CD14-positive monocyte (primary cell): ENCODE data around the gene ZNF710. TPM values are rescaled to one million over a fixed set of nuclear protein-coding genes. Genes with fewer than 3 reads are reported as not detected.

ENCODE experiments used
- DNase-seq, 3 donors: peaks; one replicate each; pipeline ENCODE4 v3.0.0-alpha.2; 2011 to 2022
- H2AFZ ChIP-seq: 2 replicates; pipeline ENCODE4 v1.6.0; 2012; ENCODE audit warnings: mild to moderate bottlenecking, low read depth, low read length, inconsistent platforms; ENCODE audit not compliant: insufficient read depth, poor library complexity, severe bottlenecking
- H3K27ac ChIP-seq, 2 donors: 1 replicate in 1 of 2; 2 replicates in 1 of 2; pipeline ENCODE4 v1.5.1; 2012 to 2013; ENCODE audit warnings: low read length in 2 of 2, control low read depth in 1 of 2, inconsistent platforms in 1 of 2, low read depth in 1 of 2, mild to moderate bottlenecking in 1 of 2
- H3K27me3 ChIP-seq, 2 donors: one replicate each; pipeline versions ENCODE4 v1.6.0 to v1.6.1; 2011 to 2013; ENCODE audit warnings: low read length in 2 of 2; ENCODE audit not compliant: control insufficient read depth in 2 of 2, insufficient read depth in 2 of 2
- H3K36me3 ChIP-seq, 2 donors: replicated peaks in 1 of 2; 1 replicate in 1 of 2; 2 replicates in 1 of 2; pipeline versions ENCODE4 v1.5.1 to v1.6.1; 2012 to 2013; ENCODE audit warnings: low read length in 2 of 2, control low read depth in 1 of 2, inconsistent platforms in 1 of 2, mild to moderate bottlenecking in 1 of 2; ENCODE audit not compliant: insufficient read depth in 2 of 2, control insufficient read depth in 1 of 2
- H3K4me1 ChIP-seq, 2 donors: 1 replicate in 1 of 2; 2 replicates in 1 of 2; pipeline versions ENCODE4 v1.5.1 to v1.6.1; 2012 to 2013; ENCODE audit warnings: low read length in 2 of 2, control low read depth in 1 of 2, inconsistent platforms in 1 of 2, mild to moderate bottlenecking in 1 of 2, moderate library complexity in 1 of 2; ENCODE audit not compliant: insufficient read depth in 2 of 2, control insufficient read depth in 1 of 2
- H3K4me2 ChIP-seq: replicated peaks from 2 replicates; pipeline ENCODE3; 2012; ENCODE audit warnings: low read length, moderate library complexity, mild to moderate bottlenecking; ENCODE audit not compliant: poor library complexity, severe bottlenecking; ENCODE audit errors: extremely low read depth
- H3K4me3 ChIP-seq, 3 experiments: fragments of 200-600 bp in 1 of 3; sonication (generic) in 1 of 3; replicated peaks in 1 of 3; 1 replicate in 2 of 3; 2 replicates in 1 of 3; pipeline ENCODE4 v1.5.1; 2011 to 2013; ENCODE audit warnings: low read length in 3 of 3, mild to moderate bottlenecking in 3 of 3, control low read depth in 2 of 3, low read depth in 2 of 3, inconsistent platforms in 1 of 3, moderate library complexity in 1 of 3
- H3K79me2 ChIP-seq: 2 replicates; pipeline ENCODE4 v1.6.0; 2012; ENCODE audit warnings: mild to moderate bottlenecking, control low read depth, inconsistent platforms, low read length, moderate library complexity; ENCODE audit not compliant: insufficient read depth
- H3K9ac ChIP-seq: 2 replicates; pipeline ENCODE4 v1.6.0; 2017; ENCODE audit warnings: low read length, mild to moderate bottlenecking; ENCODE audit not compliant: insufficient read depth, poor library complexity, severe bottlenecking
- H3K9me3 ChIP-seq, 2 donors: replicated peaks in 1 of 2; 1 replicate in 1 of 2; 2 replicates in 1 of 2; pipeline versions ENCODE4 v1.5.1 to v1.6.1; 2012 to 2013; ENCODE audit warnings: low read length in 2 of 2, control low read depth in 1 of 2; ENCODE audit not compliant: control insufficient read depth in 1 of 2, insufficient read depth in 1 of 2
- H4K20me1 ChIP-seq: 2 replicates; pipeline ENCODE4 v1.6.0; 2012; ENCODE audit warnings: mild to moderate bottlenecking, low read length, control low read depth, moderate library complexity; ENCODE audit not compliant: insufficient read depth
- H3K27ac Mint-ChIP-seq, 7 donors: one replicate each; pipeline ENCODE4 v1.8.0; 2020; ENCODE audit warnings: mild to moderate bottlenecking in 7 of 7, mixed read lengths in 7 of 7, moderate library complexity in 6 of 7, inconsistent platforms in 2 of 7
- H3K27me3 Mint-ChIP-seq, 3 donors: one replicate each; pipeline ENCODE4 v1.8.0; 2021 to 2022; ENCODE audit warnings: low read depth in 3 of 3, mild to moderate bottlenecking in 3 of 3, mixed read lengths in 3 of 3, moderate library complexity in 3 of 3, inconsistent platforms in 1 of 3
- H3K36me3 Mint-ChIP-seq, 2 donors: one replicate each; pipeline ENCODE4 v1.8.0; 2020; ENCODE audit warnings: mixed read lengths in 2 of 2, inconsistent platforms in 1 of 2, mild to moderate bottlenecking in 1 of 2
- H3K4me1 Mint-ChIP-seq: one replicate; pipeline ENCODE4 v1.8.0; 2020; ENCODE audit warnings: mild to moderate bottlenecking, mixed read lengths
- H3K4me3 Mint-ChIP-seq, 2 donors: one replicate each; pipeline ENCODE4 v1.8.0; 2020; ENCODE audit warnings: mild to moderate bottlenecking in 2 of 2, mixed read lengths in 2 of 2, moderate library complexity in 1 of 2
- H3K9me3 Mint-ChIP-seq, 7 donors: one replicate each; pipeline ENCODE4 v1.8.0; 2020 to 2022; ENCODE audit warnings: mixed read lengths in 7 of 7, mild to moderate bottlenecking in 6 of 7, moderate library complexity in 6 of 7, inconsistent platforms in 2 of 7
- WGBS: methylation state at CpG from one replicate; pipeline ENCODE4 v1.1.5; 2013; ENCODE audit warnings: missing lambda C conversion rate; ENCODE audit not compliant: insufficient coverage; 5-methylcytosine and 5-hydroxymethylcytosine counted together
- intact Hi-C, 2 donors: fragments of 100-400 bp; cut with micrococcal nuclease; formaldehyde crosslinking; loops; one replicate each; pipeline versions ENCODE4 v1.15.0 to v1.15.1; 2023
- polyA plus RNA-seq, 3 donors: library from polyadenylated mRNA; depleted of rRNA in 1 of 3; unstranded in 2 of 3; stranded (reverse) in 1 of 3; fragments of 300-500 nt in 2 of 3; fragments of >200 nt in 1 of 3; fragmentation: Illumina TruSeq in 2 of 3; gene quantifications; 1 replicate in 2 of 3; 2 replicates in 1 of 3; pipeline ENCODE4 v1.2.3, GENCODE V29; 2012 to 2021
- TF ChIP-seq, protein P1 (sequence below): fragments of 200-600 bp; IDR thresholded peaks from one replicate; pipeline ENCODE4 v1.8.0; 2022; ENCODE audit warnings: antibody characterized with exemption, mild to moderate bottlenecking

The ZNF710 gene
- polyA plus RNA-seq, 3 donors, result 3.4 to 45.6 (median 4.8) TPM

DNA sequence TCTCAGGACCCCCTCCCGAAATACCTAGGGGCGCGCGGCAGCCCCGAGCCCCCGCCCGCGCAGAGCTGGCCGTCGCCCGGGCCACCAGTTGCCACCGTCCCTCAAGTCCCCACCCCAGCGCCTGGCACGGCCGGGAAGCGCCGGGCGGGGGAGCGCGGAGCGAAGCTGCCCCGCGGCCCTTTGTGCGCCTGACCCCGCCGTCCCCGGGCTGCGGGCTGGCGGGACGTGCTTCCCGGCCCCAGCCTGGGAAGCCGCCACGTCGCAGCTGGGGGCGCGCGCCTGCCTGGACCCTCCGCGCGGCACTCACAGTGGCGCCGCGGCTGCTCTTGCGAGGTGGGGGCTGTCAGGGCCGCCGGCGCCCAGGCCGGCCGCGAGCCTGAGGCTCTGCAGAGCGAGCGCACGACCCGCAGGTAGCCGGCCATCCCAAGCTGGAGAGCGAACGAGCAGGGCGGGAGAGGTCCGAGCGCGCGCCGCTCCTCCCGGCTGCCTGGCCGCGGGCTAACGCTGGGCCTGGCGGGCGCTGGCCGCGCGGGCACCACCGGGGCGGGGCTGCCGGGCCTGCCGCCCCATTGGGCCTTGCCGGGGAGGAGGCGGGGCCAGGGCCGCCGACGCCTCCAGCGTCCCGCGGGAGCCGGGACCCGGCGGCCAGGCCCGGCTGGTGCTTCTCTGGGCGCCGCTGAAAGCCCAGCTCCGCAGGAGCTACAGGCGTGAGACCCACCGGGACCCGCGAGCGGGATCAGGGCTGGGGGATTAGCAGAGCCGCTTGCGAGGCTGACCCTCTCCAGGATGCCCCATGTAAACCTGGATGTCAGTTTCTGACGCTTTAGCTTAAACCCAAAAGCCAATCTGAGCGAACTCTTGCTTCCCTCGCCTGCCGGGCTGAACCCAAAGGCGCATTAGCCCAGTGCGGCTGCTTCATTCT, 101.1 kb downstream of the ZNF710 start, which contains the start of gene IDH2:
Gene IDH2 (minus strand): TSS at position 500 of the 922 bp plus-strand sequence. CDS start 78 bp downstream, at position 422.
- peaks cover 0 to 2% of the 10 kb centered on the region in 2 donors for H3K27me3 ChIP-seq
- H3K4me3 Mint-ChIP-seq, result peak within 1 kb of the TSS; percentile 80 to 92
- H3K27ac ChIP-seq, result peak within 1 kb of the TSS; percentile 42 to 82
- H3K9me3 ChIP-seq, result no peaks in the 10 kb centered on the region
- H3K4me2 ChIP-seq, result peak within 1 kb of the TSS; percentile 96
- WGBS, result under 1% methylated on average over 100 of the region's 104 CpGs
- peaks cover 51% of the 10 kb centered on the region for H3K4me1 Mint-ChIP-seq
- peaks cover 15 to 22% (median 19%) of the 10 kb centered on the region in 3 donors for H3K27me3 Mint-ChIP-seq
- H3K27ac Mint-ChIP-seq, result peak within 1 kb of the TSS; percentile 70 to 87 (median 80)
- peaks cover 0 to 2% (median 0%) of the 10 kb centered on the region in 7 donors for H3K9me3 Mint-ChIP-seq
- H3K4me3 ChIP-seq, result peak within 1 kb of the TSS; percentile 62 to 88 (median 70)
- H3K9ac ChIP-seq, result peak within 1 kb of the TSS; percentile 81
- peaks cover 38 to 55% of the 10 kb centered on the region in 2 donors for H3K4me1 ChIP-seq
- peaks cover 3 to 4% of the 10 kb centered on the region in 2 donors for H3K36me3 Mint-ChIP-seq
- TF ChIP-seq, protein P1, sequence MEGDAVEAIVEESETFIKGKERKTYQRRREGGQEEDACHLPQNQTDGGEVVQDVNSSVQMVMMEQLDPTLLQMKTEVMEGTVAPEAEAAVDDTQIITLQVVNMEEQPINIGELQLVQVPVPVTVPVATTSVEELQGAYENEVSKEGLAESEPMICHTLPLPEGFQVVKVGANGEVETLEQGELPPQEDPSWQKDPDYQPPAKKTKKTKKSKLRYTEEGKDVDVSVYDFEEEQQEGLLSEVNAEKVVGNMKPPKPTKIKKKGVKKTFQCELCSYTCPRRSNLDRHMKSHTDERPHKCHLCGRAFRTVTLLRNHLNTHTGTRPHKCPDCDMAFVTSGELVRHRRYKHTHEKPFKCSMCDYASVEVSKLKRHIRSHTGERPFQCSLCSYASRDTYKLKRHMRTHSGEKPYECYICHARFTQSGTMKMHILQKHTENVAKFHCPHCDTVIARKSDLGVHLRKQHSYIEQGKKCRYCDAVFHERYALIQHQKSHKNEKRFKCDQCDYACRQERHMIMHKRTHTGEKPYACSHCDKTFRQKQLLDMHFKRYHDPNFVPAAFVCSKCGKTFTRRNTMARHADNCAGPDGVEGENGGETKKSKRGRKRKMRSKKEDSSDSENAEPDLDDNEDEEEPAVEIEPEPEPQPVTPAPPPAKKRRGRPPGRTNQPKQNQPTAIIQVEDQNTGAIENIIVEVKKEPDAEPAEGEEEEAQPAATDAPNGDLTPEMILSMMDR, result no peak
- H4K20me1 ChIP-seq, result peaks cover 32% of the 10 kb centered on the region
- H3K36me3 ChIP-seq, result no peaks in the 10 kb centered on the region
- H3K79me2 ChIP-seq, result peaks cover 49% of the 10 kb centered on the region
- intact Hi-C loops, result no loop called here
- peak; percentile 54 to 80 (median 71) for DNase-seq
- peak within 1 kb of the TSS; percentile 93 for H2AFZ ChIP-seq

DNA sequence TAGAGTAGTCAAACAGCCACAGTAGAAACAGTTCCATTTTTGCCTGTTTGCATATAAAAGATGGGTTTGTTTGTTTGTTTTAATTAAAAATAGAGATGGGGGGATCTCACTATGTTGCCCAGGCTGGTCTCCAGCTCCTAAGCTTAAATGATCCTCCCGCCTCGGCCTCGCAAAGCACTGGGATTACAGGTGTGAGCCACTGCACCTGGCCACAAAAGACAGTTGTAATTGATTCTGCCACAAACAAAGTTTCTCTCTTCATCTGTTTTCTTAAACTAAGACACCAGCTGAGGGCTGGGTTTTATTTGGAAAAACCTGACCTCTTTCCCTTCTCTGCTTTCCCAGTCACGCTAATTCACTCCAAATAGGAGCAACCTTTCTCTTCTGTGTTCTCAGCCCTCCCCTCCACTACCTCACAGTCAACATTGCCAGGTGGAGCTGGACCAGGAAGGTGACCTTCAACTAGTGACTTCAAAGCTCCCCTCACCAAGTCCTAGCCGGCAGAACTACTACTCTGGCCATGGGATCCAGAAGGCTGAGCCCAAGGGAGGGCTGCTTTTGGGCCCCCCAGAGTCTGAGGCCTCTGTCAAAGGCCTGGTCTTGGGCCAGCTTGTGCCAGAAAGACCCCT, 102.7 kb downstream of the ZNF710 start:
- peaks cover 3 to 4% of the 10 kb centered on the region in 2 donors for H3K36me3 Mint-ChIP-seq
- H3K36me3 ChIP-seq, result no peaks in the 10 kb centered on the region
- H3K9ac ChIP-seq, result no peak overlapping the region
- H3K4me3 Mint-ChIP-seq, result no peak overlapping the region
- no peaks in the 10 kb centered on the region for H3K9me3 ChIP-seq
- intact Hi-C loops, result no loop called here
- H3K27me3 Mint-ChIP-seq, result peaks cover 15 to 22% (median 19%) of the 10 kb centered on the region in 3 donors
- peaks cover 26 to 39% of the 10 kb centered on the region in 2 donors for H3K4me1 ChIP-seq
- DNase-seq, result no peak
- 100% methylated on average over 2 of the region's 5 CpGs for WGBS
- no peak overlapping the region for H3K27ac ChIP-seq
- H3K27ac Mint-ChIP-seq, result no peak overlapping the region
- peaks cover 0 to 2% of the 10 kb centered on the region in 2 donors for H3K27me3 ChIP-seq
- H3K4me2 ChIP-seq, result no peak overlapping the region
- peaks cover 35% of the 10 kb centered on the region for H3K4me1 Mint-ChIP-seq
- TF ChIP-seq, protein P1, result no peak
- peaks cover 23% of the 10 kb centered on the region for H4K20me1 ChIP-seq
- H2AFZ ChIP-seq, result no peak overlapping the region
- no peak overlapping the region for H3K4me3 ChIP-seq
- peaks cover 0 to 2% (median 0%) of the 10 kb centered on the region in 7 donors for H3K9me3 Mint-ChIP-seq
- H3K79me2 ChIP-seq, result peaks cover 34% of the 10 kb centered on the region
